GM12878 (cell line): Measurements from ENCODE around the gene CD58. TPM values are rescaled to one million over a fixed set of nuclear protein-coding genes. Genes with fewer than 3 reads are reported as not detected.
A peak's percentile ranks its signal among the peaks of the same experiment; 100 is the strongest.

Source experiments
- ASH2L ChIP-seq: fragments of 300-600, 200-600 bp; sonication (generic); IDR thresholded peaks from 2 replicates; pipeline ENCODE4 v1.6.1; 2017; ENCODE audit warnings: low read depth, mild to moderate bottlenecking, borderline replicate concordance
- CHD2 ChIP-seq: IDR thresholded peaks from 2 replicates; pipeline ENCODE4 v1.6.1; 2011; ENCODE audit warnings: low read depth, low read length, improper control_type of control experiment, borderline replicate concordance
- ESRRA ChIP-seq: IDR thresholded peaks from 2 replicates; pipeline ENCODE4 v1.6.1; 2012; ENCODE audit warnings: mild to moderate bottlenecking, low read length, improper control_type of control experiment
- NBN ChIP-seq: fragments of 450-650 bp; IDR thresholded peaks from 2 replicates; pipeline ENCODE4 v1.6.1; 2016
- RAD51 ChIP-seq: fragments of 450-650 bp; IDR thresholded peaks from 2 replicates; pipeline ENCODE4 v1.6.1; 2016; ENCODE audit warnings: moderate library complexity, mild to moderate bottlenecking, inconsistent platforms
- RBBP5 ChIP-seq: fragments of 200-600 bp; sonication (generic); conservative IDR thresholded peaks from 2 replicates; pipeline ENCODE4 v1.6.1; 2016
- RCOR1 ChIP-seq: conservative IDR thresholded peaks from 2 replicates; pipeline ENCODE4 v1.6.1; 2012; ENCODE audit warnings: low read depth, low read length, improper control_type of control experiment
- SMAD1 ChIP-seq: fragments of 450-650 bp; IDR thresholded peaks from 2 replicates; pipeline ENCODE4 v1.6.1; 2018; ENCODE audit warnings: mild to moderate bottlenecking, low read depth; ENCODE audit not compliant: partially characterized antibody
- SMARCA5 ChIP-seq: fragments of 450-650 bp; IDR thresholded peaks from 2 replicates; pipeline ENCODE4 v1.6.1; 2017; ENCODE audit warnings: mild to moderate bottlenecking
- TARDBP ChIP-seq: IDR thresholded peaks from 2 replicates; pipeline ENCODE4 v1.6.1; 2016; ENCODE audit warnings: borderline replicate concordance
- WRNIP1 ChIP-seq: IDR thresholded peaks from 2 replicates; pipeline ENCODE4 v1.6.1; 2011; ENCODE audit warnings: low read depth, low read length, improper control_type of control experiment, borderline replicate concordance
- YY1 ChIP-seq: IDR thresholded peaks from 2 replicates; pipeline ENCODE4 v1.6.1; 2011; ENCODE audit warnings: low read depth, mild to moderate bottlenecking, low read length
- ZNF207 ChIP-seq: fragments of 450-650 bp; IDR thresholded peaks from 2 replicates; pipeline ENCODE4 v1.6.1; 2014; ENCODE audit warnings: antibody characterized with exemption, mild to moderate bottlenecking, borderline replicate concordance
- ZNF384 ChIP-seq: IDR thresholded peaks from 2 replicates; pipeline ENCODE4 v1.6.1; 2012; ENCODE audit warnings: low read depth, mild to moderate bottlenecking, low read length, improper control_type of control experiment, borderline replicate concordance
- ZNF622 ChIP-seq: fragments of 450-650 bp; IDR thresholded peaks from 2 replicates; pipeline ENCODE4 v1.6.1; 2017; ENCODE audit warnings: mild to moderate bottlenecking, inconsistent platforms
- polyA plus RNA-seq, 11 experiments: library from polyadenylated mRNA; depleted of rRNA in 4 of 11; unstranded in 6 of 11; stranded (reverse) in 5 of 11; fragments of >200 nt; fragmentation: Nextera tagmentation in 4 of 11; fragmentation: Illumina TruSeq in 1 of 11; extraction: Ambion mirVana in 4 of 11; extraction: Trizol in 1 of 11; gene quantifications; 1 replicate in 1 of 11; 2 replicates in 10 of 11; pipeline versions ENCODE4 v1.2.1 to v1.2.3, GENCODE V29; 2011 to 2016; ENCODE audit warnings: inconsistent platforms in 2 of 11, missing spikeins in 2 of 11, low read depth in 1 of 11
- total RNA-seq, 4 experiments: library from RNA; depleted of rRNA in 3 of 4; stranded (reverse); fragments of >200 nt in 3 of 4; fragmentation: Illumina TruSeq in 1 of 4; extraction: Trizol in 1 of 4; gene quantifications; 2 replicates each; pipeline versions ENCODE4 v1.2.1 to v1.2.3, GENCODE V29; 2013 to 2021
- TF ChIP-seq, protein P1 (sequence below): fragments of 450-650 bp; IDR thresholded peaks from 2 replicates; pipeline ENCODE4 v1.6.1; 2017; ENCODE audit warnings: mild to moderate bottlenecking, moderate library complexity
- TF ChIP-seq, protein P2 (sequence below): fragments of 450-650 bp; conservative IDR thresholded peaks from 2 replicates; pipeline ENCODE4 v1.6.1; 2017; ENCODE audit warnings: mild to moderate bottlenecking, moderate library complexity
- TF ChIP-seq, protein P3 (sequence below): fragments of 450-650 bp; IDR thresholded peaks from 2 replicates; pipeline ENCODE4 v1.6.1; 2017; ENCODE audit warnings: mild to moderate bottlenecking, moderate library complexity
- TF ChIP-seq, protein P4 (sequence below): IDR thresholded peaks from 2 replicates; pipeline ENCODE4 v1.6.1; 2011; ENCODE audit warnings: borderline replicate concordance, low read depth, mild to moderate bottlenecking, moderate library complexity, mixed read lengths, low read length; ENCODE audit not compliant: insufficient read depth; ENCODE audit errors: extremely low read length

CD58 gene
- total and polyA plus RNA-seq, 10 of the 15 experiments (the other 5 are each of a cell fraction or from before 2014, with no cell fraction given) = 70.4 to 252 (median 129) TPM

DNA sequence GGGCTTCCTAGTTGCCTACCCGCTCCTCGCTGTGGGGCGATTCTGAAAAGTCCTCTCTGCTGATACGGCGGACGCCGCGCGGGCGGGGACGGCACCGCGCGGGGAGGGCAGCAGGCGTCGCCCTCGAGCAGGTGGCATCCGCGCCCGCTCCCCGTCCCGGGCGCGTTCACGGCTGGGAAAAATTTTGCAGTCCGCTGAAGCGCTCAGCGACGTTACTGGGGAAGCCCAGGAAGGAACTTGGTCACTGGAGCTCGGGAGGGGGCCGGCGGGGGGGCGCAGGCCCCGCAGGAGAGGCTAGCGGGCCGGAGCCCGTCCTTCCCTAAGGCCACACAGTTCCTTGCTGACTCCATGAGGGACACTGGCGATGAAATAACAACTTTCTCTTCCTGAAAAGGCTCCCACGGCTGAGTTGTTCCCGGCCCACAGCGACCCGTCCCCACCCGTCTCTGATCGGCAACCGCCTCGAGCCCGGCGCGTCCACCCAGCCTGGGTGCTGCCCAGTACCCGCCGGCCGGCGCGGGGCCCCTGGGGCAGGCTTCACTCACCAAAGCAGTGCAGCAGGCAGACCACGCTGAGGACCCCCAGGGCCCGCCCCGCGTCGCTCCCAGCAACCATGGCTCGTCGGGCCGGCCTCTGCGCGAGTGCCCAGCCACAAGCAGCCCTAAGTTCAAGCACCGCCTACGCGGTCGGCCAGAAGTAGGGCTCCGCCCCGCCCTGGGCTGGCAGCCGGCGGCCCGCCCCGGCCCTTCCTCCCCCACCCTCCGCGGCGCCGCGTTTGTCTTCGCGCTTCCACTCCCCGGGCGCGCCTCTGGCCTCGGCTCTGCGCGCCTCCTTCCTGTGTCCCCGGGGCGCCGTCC is at the start of gene CD58 (continued):
- TF ChIP-seq, protein P1, sequence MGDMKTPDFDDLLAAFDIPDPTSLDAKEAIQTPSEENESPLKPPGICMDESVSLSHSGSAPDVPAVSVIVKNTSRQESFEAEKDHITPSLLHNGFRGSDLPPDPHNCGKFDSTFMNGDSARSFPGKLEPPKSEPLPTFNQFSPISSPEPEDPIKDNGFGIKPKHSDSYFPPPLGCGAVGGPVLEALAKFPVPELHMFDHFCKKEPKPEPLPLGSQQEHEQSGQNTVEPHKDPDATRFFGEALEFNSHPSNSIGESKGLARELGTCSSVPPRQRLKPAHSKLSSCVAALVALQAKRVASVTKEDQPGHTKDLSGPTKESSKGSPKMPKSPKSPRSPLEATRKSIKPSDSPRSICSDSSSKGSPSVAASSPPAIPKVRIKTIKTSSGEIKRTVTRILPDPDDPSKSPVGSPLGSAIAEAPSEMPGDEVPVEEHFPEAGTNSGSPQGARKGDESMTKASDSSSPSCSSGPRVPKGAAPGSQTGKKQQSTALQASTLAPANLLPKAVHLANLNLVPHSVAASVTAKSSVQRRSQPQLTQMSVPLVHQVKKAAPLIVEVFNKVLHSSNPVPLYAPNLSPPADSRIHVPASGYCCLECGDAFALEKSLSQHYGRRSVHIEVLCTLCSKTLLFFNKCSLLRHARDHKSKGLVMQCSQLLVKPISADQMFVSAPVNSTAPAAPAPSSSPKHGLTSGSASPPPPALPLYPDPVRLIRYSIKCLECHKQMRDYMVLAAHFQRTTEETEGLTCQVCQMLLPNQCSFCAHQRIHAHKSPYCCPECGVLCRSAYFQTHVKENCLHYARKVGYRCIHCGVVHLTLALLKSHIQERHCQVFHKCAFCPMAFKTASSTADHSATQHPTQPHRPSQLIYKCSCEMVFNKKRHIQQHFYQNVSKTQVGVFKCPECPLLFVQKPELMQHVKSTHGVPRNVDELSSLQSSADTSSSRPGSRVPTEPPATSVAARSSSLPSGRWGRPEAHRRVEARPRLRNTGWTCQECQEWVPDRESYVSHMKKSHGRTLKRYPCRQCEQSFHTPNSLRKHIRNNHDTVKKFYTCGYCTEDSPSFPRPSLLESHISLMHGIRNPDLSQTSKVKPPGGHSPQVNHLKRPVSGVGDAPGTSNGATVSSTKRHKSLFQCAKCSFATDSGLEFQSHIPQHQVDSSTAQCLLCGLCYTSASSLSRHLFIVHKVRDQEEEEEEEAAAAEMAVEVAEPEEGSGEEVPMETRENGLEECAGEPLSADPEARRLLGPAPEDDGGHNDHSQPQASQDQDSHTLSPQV = 0 out of 2 replicates have a peak, but pooled peaks have one; percentile 40
- TF ChIP-seq ESRRA (no peak), CHD2 (no peak; the same call in none of the 2 replicates), ASH2L (no peak), WRNIP1 (no peak), RBBP5 (no peak), SMAD1 (peak; percentile 21), ZNF207 (no peak), YY1 (peak; percentile 54), SMARCA5 (peak; percentile 82), ZNF384 (no peak), RAD51 (no peak), TARDBP (no peak; the same call in 1 of the 2 replicates), RCOR1 (no peak), ZNF622 (no peak), NBN (0 out of 2 replicates have a peak, but pooled peaks have one; percentile 37)
- TF ChIP-seq, protein P2, sequence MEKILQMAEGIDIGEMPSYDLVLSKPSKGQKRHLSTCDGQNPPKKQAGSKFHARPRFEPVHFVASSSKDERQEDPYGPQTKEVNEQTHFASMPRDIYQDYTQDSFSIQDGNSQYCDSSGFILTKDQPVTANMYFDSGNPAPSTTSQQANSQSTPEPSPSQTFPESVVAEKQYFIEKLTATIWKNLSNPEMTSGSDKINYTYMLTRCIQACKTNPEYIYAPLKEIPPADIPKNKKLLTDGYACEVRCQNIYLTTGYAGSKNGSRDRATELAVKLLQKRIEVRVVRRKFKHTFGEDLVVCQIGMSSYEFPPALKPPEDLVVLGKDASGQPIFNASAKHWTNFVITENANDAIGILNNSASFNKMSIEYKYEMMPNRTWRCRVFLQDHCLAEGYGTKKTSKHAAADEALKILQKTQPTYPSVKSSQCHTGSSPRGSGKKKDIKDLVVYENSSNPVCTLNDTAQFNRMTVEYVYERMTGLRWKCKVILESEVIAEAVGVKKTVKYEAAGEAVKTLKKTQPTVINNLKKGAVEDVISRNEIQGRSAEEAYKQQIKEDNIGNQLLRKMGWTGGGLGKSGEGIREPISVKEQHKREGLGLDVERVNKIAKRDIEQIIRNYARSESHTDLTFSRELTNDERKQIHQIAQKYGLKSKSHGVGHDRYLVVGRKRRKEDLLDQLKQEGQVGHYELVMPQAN = peak; percentile 52; the same call in 1 of the 2 replicates
- TF ChIP-seq, protein P3, sequence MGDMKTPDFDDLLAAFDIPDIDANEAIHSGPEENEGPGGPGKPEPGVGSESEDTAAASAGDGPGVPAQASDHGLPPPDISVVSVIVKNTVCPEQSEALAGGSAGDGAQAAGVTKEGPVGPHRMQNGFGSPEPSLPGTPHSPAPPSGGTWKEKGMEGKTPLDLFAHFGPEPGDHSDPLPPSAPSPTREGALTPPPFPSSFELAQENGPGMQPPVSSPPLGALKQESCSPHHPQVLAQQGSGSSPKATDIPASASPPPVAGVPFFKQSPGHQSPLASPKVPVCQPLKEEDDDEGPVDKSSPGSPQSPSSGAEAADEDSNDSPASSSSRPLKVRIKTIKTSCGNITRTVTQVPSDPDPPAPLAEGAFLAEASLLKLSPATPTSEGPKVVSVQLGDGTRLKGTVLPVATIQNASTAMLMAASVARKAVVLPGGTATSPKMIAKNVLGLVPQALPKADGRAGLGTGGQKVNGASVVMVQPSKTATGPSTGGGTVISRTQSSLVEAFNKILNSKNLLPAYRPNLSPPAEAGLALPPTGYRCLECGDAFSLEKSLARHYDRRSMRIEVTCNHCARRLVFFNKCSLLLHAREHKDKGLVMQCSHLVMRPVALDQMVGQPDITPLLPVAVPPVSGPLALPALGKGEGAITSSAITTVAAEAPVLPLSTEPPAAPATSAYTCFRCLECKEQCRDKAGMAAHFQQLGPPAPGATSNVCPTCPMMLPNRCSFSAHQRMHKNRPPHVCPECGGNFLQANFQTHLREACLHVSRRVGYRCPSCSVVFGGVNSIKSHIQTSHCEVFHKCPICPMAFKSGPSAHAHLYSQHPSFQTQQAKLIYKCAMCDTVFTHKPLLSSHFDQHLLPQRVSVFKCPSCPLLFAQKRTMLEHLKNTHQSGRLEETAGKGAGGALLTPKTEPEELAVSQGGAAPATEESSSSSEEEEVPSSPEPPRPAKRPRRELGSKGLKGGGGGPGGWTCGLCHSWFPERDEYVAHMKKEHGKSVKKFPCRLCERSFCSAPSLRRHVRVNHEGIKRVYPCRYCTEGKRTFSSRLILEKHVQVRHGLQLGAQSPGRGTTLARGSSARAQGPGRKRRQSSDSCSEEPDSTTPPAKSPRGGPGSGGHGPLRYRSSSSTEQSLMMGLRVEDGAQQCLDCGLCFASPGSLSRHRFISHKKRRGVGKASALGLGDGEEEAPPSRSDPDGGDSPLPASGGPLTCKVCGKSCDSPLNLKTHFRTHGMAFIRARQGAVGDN = peak; percentile 86
- TF ChIP-seq, protein P4, sequence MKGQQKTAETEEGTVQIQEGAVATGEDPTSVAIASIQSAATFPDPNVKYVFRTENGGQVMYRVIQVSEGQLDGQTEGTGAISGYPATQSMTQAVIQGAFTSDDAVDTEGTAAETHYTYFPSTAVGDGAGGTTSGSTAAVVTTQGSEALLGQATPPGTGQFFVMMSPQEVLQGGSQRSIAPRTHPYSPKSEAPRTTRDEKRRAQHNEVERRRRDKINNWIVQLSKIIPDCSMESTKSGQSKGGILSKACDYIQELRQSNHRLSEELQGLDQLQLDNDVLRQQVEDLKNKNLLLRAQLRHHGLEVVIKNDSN = no peak
